GM18951 (cell line): ENCODE data around the gene KCNF1.

ENCODE experiments used
- POLR2A ChIP-seq: IDR thresholded peaks from 4 replicates; pipeline ENCODE4 v1.6.1; 2011; ENCODE audit warnings: mild to moderate bottlenecking; ENCODE audit not compliant: insufficient read length, insufficient read depth; ENCODE audit errors: extremely low read depth
- in situ Hi-C: fragments of 300-500 bp; cut with MboI; formaldehyde crosslinking; loops from one replicate; pipeline ENCODE4 v1.12.0; 2022; ENCODE audit warnings: low sequenced_read_pairs, mixed read lengths, inconsistent platforms; ENCODE audit not compliant: unreplicated experiment

Gene KCNF1

DNA sequence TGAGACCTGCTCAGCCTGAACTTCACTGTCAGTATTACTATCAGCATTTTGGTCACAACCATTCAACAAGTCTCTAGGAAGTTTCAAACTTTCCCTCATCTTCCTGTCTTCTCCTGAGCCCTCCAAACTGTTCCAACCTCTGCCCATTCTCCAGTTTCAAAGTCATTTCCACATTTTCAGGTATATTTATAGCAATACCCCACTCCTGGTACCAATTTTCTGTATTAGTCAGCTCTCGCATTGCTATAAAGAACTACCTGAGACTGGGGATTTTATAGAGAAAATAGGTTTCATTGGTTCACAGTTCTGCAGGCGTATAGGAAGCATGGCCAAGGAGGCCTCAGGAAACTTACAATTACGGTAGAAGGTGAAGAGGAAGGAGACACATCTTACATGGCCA is 27.3 kb downstream of the KCNF1 start:
- in situ Hi-C loops: no loop called here
- no peak for TF ChIP-seq POLR2A

DNA sequence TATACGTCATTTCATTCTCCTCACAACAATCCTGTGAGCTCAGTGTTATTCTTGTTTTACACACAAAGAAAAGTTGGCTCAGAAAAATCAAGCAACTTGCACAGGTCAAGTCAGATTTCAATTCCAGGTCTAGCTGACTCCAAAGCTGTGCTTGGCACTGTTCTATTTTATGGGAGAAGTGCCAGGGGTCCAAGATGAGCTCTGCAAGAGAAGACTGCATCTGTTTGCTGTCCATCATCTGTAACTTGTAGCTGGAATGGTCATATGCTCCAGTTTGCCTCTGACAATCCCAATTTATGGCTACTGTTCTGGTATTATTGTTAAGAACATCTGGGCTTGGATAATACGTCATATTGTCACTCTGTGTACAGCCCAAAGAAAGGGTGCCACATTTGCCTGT is 28.9 kb downstream of the KCNF1 start:
- in situ Hi-C loops: no loop called here
- TF ChIP-seq POLR2A: no peak

DNA sequence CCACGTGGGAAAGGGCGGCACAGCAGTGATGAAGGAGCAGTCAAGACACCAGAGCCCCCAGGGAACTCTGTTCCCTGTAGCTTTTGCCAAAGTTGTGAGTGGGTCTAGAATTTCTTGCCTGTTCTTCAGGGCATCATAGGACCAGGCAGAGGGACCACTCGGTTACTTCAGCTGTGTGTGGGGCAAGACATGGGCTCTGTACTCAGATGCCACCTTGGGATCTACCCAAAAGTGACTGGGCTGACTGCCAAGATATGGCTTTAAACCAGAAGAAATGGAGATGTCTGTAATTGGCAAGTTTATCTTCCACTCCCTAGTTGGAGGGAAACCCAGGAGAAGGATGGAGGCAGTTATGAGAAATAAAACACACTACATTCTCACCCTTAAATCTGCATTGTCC is 29.6 kb downstream of the KCNF1 start:
- in situ Hi-C loops: no loop called here
- TF ChIP-seq POLR2A: no peak

DNA sequence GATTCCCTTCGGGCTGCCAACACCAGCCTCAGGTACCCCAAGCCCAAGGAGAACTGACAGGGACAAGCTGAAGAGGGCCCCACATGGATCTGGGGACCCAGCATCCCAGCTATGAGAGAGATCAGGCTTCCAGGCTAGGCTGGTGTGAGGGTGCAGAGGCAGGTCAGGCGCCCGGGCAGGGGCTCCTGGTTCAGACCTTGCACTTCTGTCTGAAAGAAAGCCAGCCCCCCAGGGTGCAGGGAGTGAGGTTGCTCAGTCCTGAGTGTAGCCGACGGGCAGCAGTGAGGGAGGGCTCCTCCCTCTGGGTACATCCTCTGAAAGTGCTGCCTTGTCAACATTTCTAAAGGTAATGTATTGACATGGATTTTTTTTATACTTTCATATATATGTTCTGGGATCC is 33.1 kb downstream of the KCNF1 start:
- no peak for TF ChIP-seq POLR2A
- in situ Hi-C loops: no loop called here

DNA sequence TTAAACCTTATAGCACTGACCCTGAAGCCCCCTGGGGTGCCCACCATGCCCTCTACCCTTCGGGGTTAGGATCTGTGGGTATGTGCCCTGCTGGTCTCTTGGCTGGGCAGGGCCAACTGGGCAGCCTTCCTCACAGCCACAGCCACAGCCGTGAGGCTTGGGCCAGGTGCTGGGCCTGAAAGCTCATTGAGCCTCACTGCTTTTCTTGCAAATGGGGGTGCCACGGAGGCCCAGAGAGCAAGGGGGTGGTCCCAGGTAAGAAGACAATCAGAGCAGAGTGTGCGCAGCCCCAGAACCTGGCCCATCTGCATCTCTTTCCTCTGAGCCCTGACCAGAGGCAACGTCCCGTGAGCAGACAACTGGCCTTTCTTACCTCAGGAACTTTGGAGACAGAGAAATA is 34.7 kb downstream of the KCNF1 start:
- in situ Hi-C loops: no loop called here

DNA sequence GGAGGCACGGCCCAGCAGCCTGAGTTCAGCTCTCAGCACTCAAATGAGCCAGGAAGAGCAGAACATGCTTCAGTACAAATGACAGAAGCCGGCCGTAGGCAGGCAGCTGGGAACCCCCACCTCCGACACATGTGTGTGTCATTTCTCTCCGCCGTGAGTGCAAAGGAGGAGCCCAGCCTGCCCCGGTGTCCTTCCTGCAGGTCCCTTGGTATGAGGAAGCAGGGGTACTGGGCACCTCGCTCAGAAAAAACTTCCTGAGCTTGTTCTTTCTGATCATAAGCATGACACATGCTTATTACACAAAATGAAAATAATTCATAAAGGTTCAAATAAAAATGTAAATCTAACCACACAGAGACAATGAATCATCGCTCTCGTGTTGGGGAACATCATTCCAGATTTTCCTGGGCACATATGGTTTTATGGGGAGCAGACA is 35.3 kb downstream of the KCNF1 start:
- TF ChIP-seq POLR2A: no peak
- in situ Hi-C loops: no loop called here

More for the DNA sequence above, 34.7 kb downstream of the KCNF1 start:
- no peak for TF ChIP-seq POLR2A

DNA sequence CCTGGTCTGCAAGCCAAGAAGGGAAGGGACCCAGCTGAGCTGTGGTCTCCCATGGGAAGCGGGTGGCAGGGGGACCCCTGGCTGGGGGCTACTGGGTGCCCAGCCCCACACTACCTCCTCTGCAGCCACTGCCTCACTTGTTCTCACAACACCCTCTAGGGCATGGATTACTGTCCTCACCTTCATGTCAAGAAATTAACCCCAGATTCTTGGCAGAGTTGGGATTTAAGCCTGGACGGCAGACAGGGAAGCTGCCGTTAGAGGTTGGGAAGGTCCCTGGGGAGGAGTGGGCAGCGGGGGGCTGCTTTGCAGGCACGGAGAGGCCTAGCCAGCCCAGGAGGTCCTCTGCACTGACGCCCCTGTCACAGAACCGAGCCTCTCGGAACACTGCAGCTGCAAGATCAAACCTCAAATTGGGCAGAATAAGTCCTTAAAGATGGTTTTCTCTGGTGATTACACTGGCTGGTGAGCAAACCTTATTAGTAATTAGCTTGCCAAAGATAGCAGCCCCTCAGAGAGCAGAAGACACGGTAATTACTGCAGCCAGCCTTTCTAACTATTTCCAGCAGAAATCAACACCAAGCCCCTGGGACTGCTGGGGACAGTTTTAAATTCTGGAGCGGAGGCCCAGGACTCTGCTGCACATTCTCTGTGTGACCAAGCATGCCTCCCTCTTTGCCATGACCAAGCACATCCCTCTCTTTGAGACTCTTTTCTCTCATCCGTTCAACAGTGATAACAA is 35.9 kb downstream of the KCNF1 start:
- in situ Hi-C loops: no loop called here
- no peak for TF ChIP-seq POLR2A

DNA sequence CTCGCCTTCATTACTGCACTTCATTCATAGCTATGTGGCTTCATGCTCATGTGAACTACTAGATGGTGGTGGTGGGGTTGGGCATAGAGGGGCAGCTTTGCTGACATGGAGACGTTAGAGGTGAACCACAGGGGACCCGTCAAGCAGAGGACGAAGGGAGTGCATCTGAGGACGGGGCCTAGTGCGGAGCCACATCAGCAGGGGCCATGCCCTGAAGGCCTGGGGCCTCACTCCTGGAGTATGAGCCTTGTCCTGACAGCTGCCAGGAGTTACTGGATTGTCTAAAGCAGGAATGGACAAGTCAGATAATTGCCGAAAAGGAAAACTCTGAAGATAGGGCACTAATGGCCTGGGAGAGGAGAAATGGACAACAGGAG is 36.4 kb downstream of the KCNF1 start:
- in situ Hi-C loops: no loop called here
- no peak for TF ChIP-seq POLR2A

DNA sequence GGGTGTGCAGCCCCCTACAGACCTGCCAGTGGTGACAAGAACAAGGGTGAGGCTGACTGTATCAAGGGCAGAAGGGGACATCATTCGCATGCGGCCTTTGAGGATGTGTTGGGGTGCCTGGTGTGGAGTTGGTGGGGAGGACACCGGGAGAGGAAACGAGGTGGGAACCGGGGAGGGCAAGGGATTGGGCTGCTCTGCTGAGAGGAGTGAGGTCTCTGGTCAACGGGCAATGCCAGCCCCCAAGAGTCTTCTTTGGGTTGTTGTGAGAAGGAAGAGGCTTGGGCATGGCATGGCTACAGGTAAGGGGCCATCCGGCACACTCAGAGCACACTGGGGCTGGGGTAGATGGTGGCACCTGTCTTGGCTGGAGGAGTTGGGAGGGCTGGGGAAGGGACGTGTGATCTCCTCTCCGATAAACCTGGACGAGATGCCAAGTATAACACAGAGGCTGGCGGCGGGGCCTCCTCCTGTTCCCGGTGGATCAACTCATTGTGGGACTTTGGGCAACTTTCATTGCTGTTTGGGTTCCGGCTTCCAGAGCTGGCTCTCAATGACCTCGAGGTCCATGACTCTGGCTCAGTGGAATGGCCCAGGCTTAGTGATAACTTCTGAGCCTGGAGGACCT is 37.0 kb downstream of the KCNF1 start:
- in situ Hi-C loops: no loop called here

DNA sequence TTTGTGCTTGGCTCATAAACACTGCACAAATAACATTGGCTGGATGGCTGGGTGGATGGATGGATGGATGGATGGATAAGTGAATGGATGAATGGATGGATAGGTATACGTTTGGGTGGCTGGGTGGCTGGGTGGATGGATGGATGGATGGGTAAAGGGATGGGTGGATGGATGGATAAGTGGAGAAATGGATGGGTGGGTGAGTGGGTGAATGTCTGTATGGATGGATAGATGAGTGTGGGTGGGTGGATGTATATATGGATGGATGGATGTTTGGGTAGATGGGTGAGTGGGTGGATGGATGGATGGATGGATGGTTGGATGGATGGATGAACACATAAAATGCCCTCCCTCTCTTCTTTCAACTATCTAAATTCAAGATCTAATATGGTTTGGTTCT is 38.1 kb downstream of the KCNF1 start:
- no peak for TF ChIP-seq POLR2A
- in situ Hi-C loops: no loop called here

More for the DNA sequence above, 37.0 kb downstream of the KCNF1 start:
- no peak for TF ChIP-seq POLR2A

DNA sequence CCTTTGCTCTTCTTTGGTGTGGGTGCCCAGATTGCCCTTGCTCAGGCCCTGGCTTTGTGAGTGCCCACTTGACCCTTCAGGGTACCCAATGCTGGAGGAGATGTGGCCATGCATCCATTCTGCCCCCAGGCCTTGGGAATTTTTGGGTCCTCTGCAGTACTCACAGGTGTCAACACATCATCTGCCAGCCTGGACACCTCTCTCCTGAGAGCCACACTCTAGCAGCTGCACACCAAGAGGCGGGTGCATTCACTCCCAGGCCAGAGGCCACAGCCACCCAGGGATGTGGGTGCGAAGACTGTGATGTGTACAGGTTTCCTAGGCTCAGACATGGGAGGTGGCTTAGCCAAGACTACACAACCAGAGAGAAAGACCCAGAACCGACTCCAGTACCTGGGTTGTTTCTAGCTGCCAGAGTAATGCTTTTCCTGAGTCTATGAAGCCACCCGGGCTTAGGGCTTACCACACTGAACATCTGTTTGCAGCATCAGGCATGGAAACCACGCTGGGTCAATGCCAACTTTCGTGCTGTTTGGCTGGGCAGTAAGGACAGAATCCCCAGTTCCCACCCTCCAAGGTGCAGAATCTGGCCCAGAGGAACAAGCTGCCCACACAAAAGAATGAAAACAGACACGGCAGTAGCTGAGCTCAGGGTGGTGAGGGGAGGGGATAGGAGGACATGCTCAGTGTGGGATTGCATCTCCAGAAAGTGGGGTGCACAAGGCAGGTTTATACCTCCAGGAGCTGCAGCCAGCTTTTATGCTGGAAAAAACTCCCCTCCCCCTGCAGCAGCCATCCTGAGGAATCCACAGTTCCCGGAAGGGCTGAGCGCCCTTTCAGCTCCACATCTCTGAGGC is 40.1 kb downstream of the KCNF1 start:
- no peak for TF ChIP-seq POLR2A
- in situ Hi-C loops: no loop called here

DNA sequence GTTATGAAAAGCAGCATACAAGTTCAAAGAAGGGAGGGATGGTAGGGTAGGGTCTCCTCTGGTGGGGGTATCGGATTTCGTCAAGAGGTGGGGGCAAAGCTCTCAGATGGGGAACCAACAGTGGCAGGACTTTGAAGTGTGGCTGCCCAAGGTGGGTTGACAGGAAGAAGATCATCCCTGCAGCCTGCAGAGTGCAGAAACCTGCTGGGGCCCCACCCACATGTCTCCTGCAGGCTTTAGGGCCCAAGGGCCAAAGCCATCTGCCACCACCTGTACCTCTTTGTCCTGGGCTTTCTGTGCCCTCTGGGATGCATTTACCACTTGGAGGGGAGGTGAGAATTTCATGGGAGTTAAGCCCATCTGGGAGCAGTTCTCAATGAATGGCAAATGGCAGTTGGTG is 42.7 kb downstream of the KCNF1 start:
- no peak for TF ChIP-seq POLR2A
- in situ Hi-C loops: no loop called here
